HG02798 (cell line): ENCODE data around the gene SLC39A10.
"Not testable (repeated sequence)": the region's sequence is repeated elsewhere in the genome, so short reads cannot be mapped to it uniquely, and the experiment has no call there.

Experiments used
- ATAC-seq: cut with Tn5 transposase; IDR thresholded peaks from one replicate; pipeline ENCODE4 v1.9.1; 2021; ENCODE audit warnings: mild to moderate bottlenecking; ENCODE audit not compliant: unreplicated experiment, poor library complexity

Gene SLC39A10

DNA sequence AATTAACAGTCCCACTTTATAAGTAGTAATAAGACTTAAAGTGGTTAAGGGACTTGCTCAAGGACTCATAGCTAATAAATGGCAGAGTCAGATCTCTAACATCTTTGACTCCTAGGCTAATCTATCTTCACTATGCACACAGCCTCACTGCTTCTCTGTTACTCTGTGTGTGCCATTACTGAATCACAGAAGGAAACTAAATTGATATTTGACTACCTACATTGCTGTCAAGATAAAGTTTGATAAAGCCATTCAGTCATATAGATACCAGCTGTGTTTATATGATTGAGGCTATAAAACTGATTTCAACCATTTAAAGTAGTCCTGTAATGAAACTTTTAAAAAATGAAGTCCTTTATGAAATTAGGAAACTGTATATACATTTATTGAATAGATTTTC, 10.9 kb downstream of the SLC39A10 start:
- no peak for ATAC-seq

DNA sequence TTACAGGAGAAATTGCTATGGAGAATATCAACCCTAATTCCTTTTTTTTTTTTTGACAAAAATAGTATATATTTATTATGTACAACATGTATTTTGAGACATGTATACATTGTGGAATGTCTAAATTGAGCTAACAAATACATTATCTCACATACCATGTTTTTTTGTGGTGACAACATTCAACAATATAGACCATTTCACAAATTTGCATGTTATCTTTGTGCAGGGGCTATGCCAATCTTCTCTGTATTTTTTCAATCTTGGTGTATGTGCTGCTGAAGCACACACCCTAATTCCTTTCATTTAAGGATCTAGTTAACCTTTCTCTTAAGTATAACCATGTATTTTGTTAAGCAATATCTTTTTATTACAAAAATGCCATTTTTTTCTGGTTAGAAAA, 13.2 kb downstream of the SLC39A10 start:
- ATAC-seq: no peak

DNA sequence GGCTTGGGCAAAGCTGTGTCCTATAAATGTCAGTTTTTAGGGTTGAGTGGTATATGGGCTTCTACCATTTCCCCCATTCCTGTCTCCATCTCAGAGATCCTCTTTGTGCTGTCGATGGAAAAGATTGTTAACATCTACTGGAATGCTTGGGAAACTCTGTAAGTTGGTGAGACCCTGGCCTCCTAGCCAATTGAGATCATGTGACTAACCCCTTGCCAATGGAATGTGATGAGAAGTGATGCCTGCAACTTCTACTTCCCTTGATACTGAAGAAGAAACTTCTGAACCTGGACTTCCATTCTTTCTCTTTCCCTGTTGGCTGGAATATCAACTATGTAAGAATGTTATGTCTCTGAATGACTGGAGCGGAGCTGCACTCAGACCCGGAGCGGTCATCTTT, 14.5 kb downstream of the SLC39A10 start:
- ATAC-seq: no peak

DNA sequence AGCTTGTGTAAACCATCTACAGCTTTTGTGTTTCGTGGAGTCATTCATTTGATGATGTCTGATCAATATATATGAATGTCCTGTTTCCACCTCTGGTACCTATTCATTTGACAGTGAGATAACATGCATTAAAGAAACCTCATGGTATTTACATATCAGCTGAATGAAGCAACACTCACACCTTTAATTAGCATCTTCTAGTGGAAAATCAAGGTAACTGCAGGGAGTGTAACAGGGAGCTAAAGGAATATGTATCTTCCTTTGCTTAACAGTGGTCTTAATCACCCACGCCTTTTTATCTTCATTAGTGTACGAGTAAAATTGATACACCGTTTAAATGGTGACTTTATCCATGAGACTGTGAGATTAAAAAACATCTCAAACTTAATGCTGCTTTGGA, 15.6 kb downstream of the SLC39A10 start:
- ATAC-seq: no peak

DNA sequence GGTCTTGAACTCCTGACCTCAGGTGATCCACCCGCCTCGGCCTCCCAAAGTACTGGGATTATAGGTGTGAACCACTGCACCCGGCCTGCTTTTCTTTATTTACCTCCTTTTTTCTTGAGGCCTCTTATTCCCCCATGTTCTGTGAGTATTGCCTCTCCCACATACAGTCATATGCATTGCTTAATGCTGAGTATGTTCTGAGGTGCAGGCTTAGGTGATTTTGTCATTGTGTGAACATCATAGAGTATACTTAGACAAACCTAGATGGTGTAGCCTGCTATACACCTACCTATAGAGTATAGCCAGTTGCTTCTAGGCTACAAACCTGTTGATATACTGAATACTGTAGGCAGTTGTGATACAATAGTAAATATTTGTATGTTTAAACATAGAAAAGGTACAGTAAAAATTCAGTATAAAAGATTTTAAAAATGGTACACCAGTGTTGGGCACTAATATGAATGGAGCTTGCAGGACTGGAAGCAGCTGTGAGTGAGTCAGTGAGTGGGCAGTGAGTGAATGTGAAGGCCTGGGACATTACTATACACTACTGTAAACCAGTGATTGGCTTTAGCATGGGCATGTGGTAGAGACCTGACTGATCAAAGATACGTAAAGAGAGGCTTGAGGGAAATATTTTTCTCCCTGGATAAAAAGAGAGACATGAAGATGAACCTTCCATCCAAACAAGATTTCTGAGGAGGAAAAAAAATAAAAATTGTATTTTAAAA, 17.6 kb downstream of the SLC39A10 start:
- ATAC-seq: no peak

DNA sequence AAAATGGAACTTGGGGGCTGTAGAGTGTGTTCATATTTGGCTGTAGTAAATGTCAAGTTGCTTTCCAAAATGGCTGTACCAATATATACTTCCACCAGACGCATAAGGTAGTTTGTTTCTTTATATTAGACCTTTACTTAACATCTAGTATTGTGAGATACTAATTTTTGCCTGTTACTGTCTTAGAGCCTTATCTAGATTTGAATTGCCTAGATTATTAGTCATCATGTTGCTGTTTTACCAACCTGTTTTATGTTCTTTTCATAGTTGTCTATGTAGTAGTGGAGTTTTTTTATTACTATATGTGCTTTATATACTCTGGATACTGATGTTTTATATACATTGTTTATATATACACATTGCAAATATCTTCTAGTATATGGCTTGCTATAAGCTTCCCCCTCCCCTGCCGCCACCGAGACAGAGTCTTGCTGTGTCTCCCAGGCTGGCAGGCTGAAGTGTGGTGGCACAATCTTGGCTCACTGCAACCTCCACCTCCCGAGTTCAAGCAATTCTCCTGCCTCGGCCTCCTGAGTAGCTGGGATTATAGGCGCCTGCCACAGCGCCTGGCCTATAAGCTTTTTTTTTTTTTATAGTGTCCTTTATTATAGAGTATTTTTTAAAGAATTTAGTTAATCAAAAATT, 18.9 kb downstream of the SLC39A10 start:
- no peak for ATAC-seq

DNA sequence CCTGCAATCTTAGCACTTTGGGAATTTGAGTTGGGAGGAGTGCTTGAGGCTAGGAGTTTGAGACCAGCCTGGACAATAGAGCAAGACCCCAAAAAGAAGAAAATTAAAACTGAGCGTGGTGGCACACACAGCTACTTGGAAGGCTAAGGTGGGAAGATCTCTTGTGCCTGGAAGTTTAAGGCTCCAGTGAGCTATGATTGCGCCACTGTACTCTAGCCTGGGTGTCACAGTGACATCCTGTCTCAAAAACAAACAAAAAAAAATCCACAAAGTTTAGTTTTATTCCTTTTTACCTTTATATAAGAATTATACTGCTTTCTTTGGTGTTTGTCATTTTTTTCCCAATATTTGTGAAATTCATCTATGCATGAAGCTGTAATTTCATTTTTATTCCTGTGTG, 20.3 kb downstream of the SLC39A10 start:
- ATAC-seq: no peak

DNA sequence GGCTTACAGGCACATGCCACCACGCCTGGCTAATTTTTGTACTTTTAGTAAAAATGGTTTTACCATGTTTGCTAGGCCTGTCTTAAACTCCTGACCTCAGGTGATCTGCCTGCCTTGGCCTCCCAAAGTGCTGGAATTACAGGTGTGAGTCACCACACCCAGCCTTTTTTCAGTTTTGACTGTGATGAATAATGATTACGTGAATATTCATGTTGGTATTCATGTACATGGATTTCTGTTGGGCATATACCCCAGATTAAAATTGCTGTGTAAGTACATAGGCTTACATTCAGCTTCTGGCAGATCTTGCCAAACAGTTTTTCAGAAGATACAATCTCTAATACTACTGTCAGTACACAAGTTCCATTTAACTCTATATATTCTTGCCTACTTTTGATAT, 20.9 kb downstream of the SLC39A10 start:
- ATAC-seq: no peak

DNA sequence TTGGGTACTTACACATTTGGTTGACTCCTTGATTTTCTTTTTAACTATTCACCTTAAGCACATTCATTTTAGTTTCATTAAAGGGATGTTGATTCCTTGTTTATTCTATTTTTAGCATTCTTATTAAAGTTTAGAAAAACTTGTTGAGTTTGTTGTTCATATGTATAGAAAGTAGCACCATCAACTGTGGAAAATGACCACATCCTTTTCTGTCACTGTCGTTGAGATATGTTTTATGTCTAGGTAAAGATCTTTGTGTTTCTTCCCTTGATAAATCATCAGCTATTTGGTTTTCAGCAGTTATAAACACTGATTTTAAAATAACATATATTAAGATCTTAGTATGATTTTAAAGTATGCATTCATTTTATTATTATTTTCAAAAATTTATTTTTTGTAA, 25.1 kb downstream of the SLC39A10 start:
- ATAC-seq: no peak

DNA sequence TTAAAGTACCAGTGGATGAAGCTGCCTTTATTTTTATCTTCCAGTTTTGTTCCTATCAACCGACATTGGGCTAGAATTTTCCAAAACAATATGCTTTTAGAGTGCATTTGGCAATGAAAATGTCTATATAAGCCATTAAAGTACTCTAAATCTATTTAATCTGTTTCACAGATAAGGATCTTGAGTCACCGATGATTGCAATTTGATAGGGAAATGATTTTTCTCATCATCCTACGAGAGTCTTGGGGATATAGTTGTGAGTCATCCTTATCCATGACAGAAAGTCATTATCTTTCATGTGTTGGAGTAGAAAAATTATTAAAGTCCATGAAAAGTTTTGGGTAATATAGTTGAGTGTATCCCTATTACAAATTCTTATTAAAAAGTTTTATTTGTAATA, 26.1 kb downstream of the SLC39A10 start:
- no peak for ATAC-seq

DNA sequence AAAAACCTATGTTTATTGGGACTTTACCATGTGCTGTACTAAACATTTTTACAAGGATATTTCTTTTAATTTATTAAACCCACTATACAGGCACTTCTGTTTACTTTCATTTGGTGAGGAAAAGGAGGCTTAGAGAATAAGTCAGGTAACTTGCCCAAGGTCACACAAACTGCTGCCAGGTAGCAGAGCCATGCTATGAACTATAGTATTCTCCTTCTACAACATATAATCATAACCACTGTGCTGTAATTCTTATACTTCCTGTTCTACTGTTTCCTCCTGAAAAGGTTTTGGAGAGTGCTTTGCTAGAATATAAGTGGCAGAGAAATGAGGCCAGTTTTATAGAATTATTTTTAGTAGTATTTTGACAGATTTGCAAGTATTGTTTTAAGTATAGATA, 29.5 kb downstream of the SLC39A10 start:
- ATAC-seq: no peak

DNA sequence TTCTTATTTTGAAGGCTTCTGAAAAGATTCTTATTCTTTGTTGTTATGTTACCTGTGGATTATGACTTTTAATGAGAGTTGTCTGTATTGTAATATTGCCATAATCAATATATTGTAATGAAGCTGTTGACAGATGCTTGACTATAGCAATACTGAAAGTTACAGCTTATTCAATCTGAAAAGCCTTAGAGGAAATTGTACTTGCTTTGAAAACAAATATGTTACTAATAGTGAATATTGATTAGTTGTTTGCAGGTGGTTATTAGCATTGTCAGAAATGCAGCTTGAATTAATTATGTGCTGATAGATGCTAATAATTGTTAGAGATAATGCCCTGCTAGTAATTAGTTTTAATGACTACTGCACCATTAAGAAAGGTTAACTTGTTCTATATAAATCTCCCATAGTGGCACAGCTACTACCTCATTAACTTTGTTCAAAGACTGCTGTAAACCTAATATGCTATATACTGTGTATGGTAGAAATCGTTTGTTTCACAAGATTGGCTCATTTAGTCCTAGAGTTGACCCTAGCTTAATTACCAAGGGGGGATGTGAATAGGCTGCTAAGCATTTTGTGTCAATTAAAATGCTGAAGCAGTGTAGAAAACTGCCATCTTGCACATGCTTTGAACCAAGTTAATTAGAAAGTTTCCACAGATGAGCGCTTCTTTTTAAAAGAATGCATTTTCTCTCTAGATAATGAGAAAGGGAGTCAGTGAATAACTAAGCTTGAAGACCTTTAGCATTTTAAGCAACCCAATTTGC, 30.5 kb downstream of the SLC39A10 start:
- no peak for ATAC-seq

DNA sequence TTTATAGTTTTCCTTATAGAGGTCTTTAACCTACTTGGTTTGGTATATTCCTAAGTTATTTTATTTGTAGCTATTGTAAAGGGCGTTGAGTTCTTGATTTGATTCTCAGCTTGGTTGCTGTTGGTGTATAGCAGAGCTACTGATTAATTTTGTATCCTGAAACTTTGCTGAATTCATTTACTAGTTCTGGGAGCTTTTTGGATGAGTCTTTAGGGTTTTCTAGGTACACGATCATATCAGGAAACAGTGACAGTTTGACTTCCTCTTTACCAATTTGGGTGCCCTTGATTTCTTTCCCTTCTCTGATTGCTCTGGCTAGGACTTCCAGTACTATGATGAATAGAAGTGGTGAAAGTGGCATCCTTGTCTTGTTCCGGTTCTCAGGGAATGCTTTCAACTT, 35.5 kb downstream of the SLC39A10 start:
- ATAC-seq: not testable (repeated sequence)

DNA sequence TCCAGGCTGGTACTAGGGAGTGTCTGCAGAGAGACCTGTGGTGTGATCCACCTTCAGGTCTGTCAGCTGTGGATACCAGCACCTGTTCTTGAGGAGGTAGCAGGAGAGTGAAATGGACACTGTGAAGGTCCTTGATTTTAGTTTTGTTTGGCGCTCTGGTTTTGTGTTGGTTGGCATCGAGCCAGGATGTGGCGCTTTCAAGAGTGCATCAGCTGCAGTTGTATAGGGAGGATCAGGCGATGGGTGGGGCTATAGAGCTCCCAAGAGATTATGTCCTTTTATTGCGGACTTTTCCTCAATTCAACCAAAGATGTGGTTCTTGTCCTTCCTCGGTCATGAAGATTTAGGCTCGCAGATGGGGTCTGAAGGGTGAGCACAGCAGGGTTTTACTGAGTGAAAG, 37.5 kb downstream of the SLC39A10 start:
- no peak for ATAC-seq

DNA sequence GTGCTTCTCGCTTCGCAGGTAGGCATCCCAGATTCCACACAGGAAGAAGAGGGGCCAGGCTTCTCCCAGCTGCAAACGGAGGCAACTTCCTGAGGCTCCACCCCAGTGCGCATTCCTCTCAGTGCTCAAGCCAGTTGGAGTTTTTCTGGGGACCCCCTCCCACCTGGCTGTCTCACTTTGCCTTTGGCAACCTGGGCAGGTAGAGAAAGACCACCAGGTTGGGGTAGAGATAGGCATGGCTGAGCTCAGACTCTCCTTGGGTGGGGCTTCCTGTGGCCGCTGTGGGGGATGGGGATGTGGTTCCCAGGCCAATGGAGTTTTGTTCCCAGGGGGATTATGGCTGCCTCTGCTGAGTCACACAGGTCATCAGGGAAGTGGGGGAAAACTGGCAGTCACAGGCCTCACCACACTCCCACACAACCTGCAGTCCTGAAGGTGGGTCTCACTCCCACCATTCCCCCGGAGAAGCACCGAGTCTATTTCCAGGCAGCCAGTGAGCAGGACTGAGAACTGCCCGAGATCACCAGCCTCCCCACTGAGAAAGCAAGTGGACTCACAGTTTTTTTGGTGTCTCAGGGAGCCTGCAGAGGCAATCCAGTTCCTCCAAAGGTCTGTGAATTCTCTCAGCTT, 38.1 kb downstream of the SLC39A10 start:
- no peak for ATAC-seq

DNA sequence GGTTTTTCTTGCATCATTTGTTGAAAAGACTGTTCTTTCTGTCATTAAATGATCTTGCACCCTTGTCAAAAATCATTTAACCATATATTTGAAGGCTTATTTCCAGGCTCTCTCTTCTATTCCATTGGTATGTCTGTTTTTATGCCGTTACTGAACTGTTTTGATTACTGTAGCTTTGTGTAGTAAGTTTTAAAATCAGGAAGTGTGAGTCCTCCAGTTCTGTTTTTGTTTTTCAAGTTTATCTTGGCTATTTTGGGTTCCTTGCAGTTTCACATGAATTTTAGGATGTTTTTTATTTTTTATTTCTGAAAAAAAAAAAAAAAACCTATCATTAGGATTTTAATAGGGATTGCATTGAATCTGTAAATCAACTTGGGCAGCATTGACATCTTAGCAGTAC, 39.0 kb downstream of the SLC39A10 start:
- no peak for ATAC-seq

DNA sequence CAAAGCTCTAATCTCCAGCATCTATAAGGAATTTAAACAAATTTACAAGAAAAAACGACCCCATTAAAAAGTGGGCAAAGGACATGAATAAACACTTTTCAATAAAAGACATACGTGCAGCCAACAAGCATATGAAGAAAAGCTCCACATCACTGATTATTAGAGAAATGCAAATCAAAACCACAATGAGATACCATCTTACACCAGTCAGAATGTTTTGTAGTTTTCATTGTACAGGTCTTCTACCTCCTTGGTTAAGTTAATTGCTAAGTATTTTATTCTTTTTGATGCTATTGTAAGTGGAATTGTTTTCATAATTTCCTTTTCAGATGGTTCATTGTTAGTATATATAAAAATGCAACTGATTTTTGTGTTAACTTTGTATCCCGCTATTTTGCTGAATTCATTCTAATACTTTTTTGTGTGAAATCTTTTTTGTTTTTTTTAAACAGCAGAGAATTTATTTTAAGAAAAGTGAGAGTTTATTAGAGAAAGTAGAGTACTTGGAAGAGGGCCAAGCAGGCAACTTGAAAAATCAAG, 40.7 kb downstream of the SLC39A10 start:
- no peak for ATAC-seq

DNA sequence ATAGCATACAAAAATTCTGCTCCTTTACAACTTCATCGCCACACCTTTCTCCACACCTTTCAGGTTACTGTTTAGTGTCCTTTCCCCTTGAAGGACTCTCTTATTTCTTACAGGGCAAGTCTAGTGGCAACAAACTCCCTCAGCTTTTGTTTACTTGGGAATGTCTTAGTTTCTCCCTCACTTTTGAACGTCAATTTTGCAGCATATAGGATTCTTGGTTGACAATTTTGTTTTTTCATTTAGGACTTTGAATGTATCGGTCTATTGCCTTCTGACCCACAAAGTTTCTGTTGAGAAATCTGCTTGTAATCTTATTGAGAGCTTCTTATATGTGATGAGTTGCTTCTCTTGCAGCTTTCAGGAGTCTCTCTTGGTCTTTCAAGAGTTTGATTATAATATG, 43.5 kb downstream of the SLC39A10 start:
- no peak for ATAC-seq

DNA sequence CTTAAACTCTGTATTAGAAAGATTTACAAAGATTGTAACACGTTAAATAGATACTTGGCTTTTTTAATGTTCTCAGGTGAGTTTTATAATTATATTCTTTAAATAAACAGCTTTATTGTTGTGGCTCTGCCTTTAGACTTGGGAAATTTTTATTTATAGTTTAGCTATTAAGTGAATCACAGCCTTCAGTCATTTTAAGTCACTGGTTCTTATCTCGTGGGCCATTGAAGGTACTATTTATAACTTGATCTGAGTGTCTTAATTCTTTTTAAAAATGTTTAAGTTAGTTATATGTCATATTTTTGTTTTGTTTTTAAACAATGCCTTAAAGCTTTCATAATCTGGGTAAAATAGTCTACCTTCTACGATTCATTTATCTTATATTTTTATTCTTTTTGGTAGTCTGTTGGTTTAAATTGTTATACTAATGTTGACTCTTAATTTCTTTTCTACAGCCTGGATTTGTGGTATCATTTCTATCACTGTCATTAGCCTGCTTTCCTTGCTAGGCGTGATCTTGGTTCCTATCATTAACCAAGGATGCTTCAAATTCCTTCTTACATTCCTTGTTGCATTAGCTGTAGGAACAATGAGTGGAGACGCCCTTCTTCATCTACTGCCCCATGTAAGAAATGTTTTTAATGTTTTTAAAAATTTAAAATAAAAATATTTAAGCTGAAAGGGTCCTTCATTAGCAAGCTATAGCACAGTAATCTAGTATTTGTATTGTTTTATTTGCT, 49.3 kb downstream of the SLC39A10 start:
- ATAC-seq: no peak
